ENCODE measurements around the gene SYNE3. TPM values are rescaled to one million over a fixed set of nuclear protein-coding genes. Genes with fewer than 3 reads are reported as not detected.

Gene SYNE3
- total and polyA plus RNA-seq, 2 donors (not counting 1 experiment from before 2014, with no cell fraction given): 17.8 to 76.1 TPM

- ChIA-PET POLR2A (no interaction called here), CTCF (interaction anchor here (0.7 to 2.3 kb wide), 4 partner anchors 15 to 115 kb away, joined by 3 to 11 read pairs (median 4); no protein-coding TSS in a partner anchor)
- H3K4me3 Mint-ChIP-seq: no peak overlapping the region
- H4K20me1 ChIP-seq (ENCODE audit: control insufficient read depth, insufficient read depth, low read length, poor library complexity, severe bottlenecking): peaks cover 3% of the 10 kb centered on the region
- peaks cover 52% of the 10 kb centered on the region for H3K79me2 ChIP-seq (ENCODE audit: control insufficient read depth, insufficient read depth, low read length)
- WGBS (ENCODE audit: insufficient coverage): no CpG with 5 or more reads among the region's 8 CpGs
- no peak for DNase-seq
- peaks cover 13% of the 10 kb centered on the region for H3K4me1 Mint-ChIP-seq
- H3K9me3 Mint-ChIP-seq (ENCODE audit: insufficient read depth): no peaks in the 10 kb centered on the region
- no peaks in the 10 kb centered on the region for H3K4me1 ChIP-seq (ENCODE audit: control insufficient read depth in 2 of 2, insufficient read depth in 2 of 2, low read length in 2 of 2)
- TF ChIP-seq CTCF (IDR thresholded peaks at IDR 0.05) (no peak), EZH2 (IDR thresholded peaks at IDR 0.05; ENCODE audit: borderline replicate concordance, insufficient read depth, low read depth, low read length, poor library complexity, severe bottlenecking) (no peak)
- H2AFZ ChIP-seq (ENCODE audit: insufficient read depth, low read depth, low read length, poor library complexity, severe bottlenecking): no peak overlapping the region
- no peaks in the 10 kb centered on the region for H3K27me3 Mint-ChIP-seq
- H3K9me3 ChIP-seq (ENCODE audit: control extremely low read depth in 1 of 3, control insufficient read depth in 2 of 3, insufficient read depth in 1 of 3, low read length in 2 of 3): no peaks in the 10 kb centered on the region
- no peak overlapping the region for H3K27ac ChIP-seq (ENCODE audit: low read length in 2 of 2)
- H3K9ac ChIP-seq (ENCODE audit: low read length): no peak overlapping the region
- H3K27me3 ChIP-seq (replicated peaks in 1 of 4; ENCODE audit: control extremely low read depth in 1 of 4, control insufficient read depth in 3 of 4, insufficient read depth in 4 of 4, low read length in 3 of 4): no peaks in the 10 kb centered on the region
- no peak overlapping the region for H3K4me2 ChIP-seq (replicated peaks; ENCODE audit: low read depth, low read length, poor library complexity, severe bottlenecking)
- no peak overlapping the region for H3K27ac Mint-ChIP-seq
- ATAC-seq (ENCODE audit: low read depth): no peak
- peaks cover 5 to 9% of the 10 kb centered on the region in 2 experiments for H3K36me3 ChIP-seq (replicated peaks in 1 of 2; ENCODE audit: control extremely low read depth in 1 of 2, control insufficient read depth in 1 of 2, extremely low read depth in 1 of 2, insufficient read depth in 2 of 2, low read length in 1 of 2)
- intact Hi-C loops (cut with micrococcal nuclease): no loop called here
- no peak overlapping the region for H3K4me3 ChIP-seq (ENCODE audit: control extremely low read depth in 1 of 5, extremely low read depth in 1 of 5, insufficient read depth in 1 of 5, low read depth in 2 of 5, low read length in 4 of 5)
These were observed 25.8 kb upstream of the SYNE3 start for GRCh38 chr14:95541932-95542930.

GRCh38 chr14:95541346-95541745, 24.9 kb upstream of the SYNE3 start:
- Histone ChIP-seq H3K4me1 (ENCODE audit: control insufficient read depth in 2 of 2, insufficient read depth in 2 of 2, low read length in 2 of 2) (peaks cover 4 to 6% of the 10 kb centered on the region in 2 donors), H3K9me3 (ENCODE audit: control extremely low read depth in 1 of 3, control insufficient read depth in 2 of 3, insufficient read depth in 1 of 3, low read length in 2 of 3) (no peaks in the 10 kb centered on the region), H4K20me1 (ENCODE audit: control insufficient read depth, insufficient read depth, low read length, poor library complexity, severe bottlenecking) (peaks cover 12% of the 10 kb centered on the region), H3K27me3 (replicated peaks in 1 of 4; ENCODE audit: control extremely low read depth in 1 of 4, control insufficient read depth in 3 of 4, insufficient read depth in 4 of 4, low read length in 3 of 4) (no peaks in the 10 kb centered on the region), H3K36me3 (replicated peaks in 1 of 2; ENCODE audit: control extremely low read depth in 1 of 2, control insufficient read depth in 1 of 2, extremely low read depth in 1 of 2, insufficient read depth in 2 of 2, low read length in 1 of 2) (peaks cover 5 to 8% of the 10 kb centered on the region in 2 experiments), H3K9ac (ENCODE audit: low read length) (no peak overlapping the region), H3K27ac (ENCODE audit: low read length in 2 of 2) (no peak overlapping the region), H3K4me3 (ENCODE audit: control extremely low read depth in 1 of 5, extremely low read depth in 1 of 5, insufficient read depth in 1 of 5, low read depth in 2 of 5, low read length in 4 of 5) (no peak overlapping the region), H2AFZ (ENCODE audit: insufficient read depth, low read depth, low read length, poor library complexity, severe bottlenecking) (no peak overlapping the region), H3K79me2 (ENCODE audit: control insufficient read depth, insufficient read depth, low read length) (peaks cover 61% of the 10 kb centered on the region), H3K4me2 (replicated peaks; ENCODE audit: low read depth, low read length, poor library complexity, severe bottlenecking) (no peak overlapping the region)
- H3K4me3 Mint-ChIP-seq: no peak overlapping the region
- peaks cover 22% of the 10 kb centered on the region for H3K4me1 Mint-ChIP-seq
- intact Hi-C loops (cut with micrococcal nuclease): no loop called here
- no peaks in the 10 kb centered on the region for H3K9me3 Mint-ChIP-seq (ENCODE audit: insufficient read depth)
- no peaks in the 10 kb centered on the region for H3K27me3 Mint-ChIP-seq
- ChIA-PET POLR2A (no interaction called here), CTCF (interaction anchor here (0.9 to 2.3 kb wide), 3 partner anchors 14 to 114 kb away, joined by 3 to 11 read pairs (median 6); no protein-coding TSS in a partner anchor)
- ATAC-seq (ENCODE audit: low read depth) (no peak), DNase-seq (no peak)
- no peak for TF ChIP-seq CTCF (IDR thresholded peaks at IDR 0.05)
- TF ChIP-seq EZH2 (IDR thresholded peaks at IDR 0.05; ENCODE audit: borderline replicate concordance, insufficient read depth, low read depth, low read length, poor library complexity, severe bottlenecking): no peak
- H3K27ac Mint-ChIP-seq: no peak overlapping the region
- WGBS (ENCODE audit: insufficient coverage): no CpG with 5 or more reads among the region's 4 CpGs

Measured in B cell (primary cell).